HG03175 (cell line): ENCODE data around the gene ALPK3.

Source experiments
- ATAC-seq: cut with Tn5 transposase; IDR thresholded peaks from one replicate; pipeline ENCODE4 v1.9.1; 2021; ENCODE audit warnings: mild to moderate bottlenecking, moderate library complexity; ENCODE audit not compliant: unreplicated experiment

Gene ALPK3, protein sequence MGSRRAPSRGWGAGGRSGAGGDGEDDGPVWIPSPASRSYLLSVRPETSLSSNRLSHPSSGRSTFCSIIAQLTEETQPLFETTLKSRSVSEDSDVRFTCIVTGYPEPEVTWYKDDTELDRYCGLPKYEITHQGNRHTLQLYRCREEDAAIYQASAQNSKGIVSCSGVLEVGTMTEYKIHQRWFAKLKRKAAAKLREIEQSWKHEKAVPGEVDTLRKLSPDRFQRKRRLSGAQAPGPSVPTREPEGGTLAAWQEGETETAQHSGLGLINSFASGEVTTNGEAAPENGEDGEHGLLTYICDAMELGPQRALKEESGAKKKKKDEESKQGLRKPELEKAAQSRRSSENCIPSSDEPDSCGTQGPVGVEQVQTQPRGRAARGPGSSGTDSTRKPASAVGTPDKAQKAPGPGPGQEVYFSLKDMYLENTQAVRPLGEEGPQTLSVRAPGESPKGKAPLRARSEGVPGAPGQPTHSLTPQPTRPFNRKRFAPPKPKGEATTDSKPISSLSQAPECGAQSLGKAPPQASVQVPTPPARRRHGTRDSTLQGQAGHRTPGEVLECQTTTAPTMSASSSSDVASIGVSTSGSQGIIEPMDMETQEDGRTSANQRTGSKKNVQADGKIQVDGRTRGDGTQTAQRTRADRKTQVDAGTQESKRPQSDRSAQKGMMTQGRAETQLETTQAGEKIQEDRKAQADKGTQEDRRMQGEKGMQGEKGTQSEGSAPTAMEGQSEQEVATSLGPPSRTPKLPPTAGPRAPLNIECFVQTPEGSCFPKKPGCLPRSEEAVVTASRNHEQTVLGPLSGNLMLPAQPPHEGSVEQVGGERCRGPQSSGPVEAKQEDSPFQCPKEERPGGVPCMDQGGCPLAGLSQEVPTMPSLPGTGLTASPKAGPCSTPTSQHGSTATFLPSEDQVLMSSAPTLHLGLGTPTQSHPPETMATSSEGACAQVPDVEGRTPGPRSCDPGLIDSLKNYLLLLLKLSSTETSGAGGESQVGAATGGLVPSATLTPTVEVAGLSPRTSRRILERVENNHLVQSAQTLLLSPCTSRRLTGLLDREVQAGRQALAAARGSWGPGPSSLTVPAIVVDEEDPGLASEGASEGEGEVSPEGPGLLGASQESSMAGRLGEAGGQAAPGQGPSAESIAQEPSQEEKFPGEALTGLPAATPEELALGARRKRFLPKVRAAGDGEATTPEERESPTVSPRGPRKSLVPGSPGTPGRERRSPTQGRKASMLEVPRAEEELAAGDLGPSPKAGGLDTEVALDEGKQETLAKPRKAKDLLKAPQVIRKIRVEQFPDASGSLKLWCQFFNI (N-terminal part only)

DNA sequence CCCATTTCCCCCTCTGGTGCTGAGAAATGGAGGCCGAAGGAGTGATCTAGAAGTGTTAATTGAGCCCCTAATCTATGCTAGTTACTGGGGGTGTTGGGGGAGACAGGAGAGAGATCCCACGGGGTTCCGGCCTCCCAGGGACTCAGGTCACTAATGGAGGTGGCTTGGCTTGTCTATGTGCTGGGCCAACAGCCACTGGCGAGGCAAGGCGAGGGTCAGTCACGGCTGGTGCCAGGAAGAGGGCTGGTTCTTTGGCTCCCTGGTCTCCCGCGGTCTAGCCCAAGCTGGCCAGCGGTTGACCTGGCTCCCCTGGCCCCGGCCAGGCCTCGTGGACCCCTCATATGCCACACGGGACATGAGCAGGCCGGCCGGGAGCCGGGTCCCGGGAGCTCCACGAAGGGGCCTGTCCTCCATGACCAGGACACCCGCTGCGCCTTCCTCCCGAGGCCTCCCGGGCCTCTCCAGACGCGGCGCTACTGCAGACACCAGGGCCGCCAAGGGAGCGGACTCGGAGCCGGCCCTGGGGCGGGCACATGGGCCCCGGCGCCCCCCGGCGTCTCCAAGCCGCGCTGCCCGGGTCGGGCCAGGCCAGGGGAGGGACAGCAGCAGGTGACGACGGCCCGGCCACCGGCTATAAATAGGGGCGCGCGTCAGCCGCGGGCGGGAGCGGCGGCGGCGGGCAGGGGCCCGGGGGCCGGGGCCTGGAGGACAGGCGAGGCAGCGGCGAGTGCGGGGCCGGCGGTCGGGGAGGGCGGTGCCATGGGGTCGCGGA, at the start of gene ALPK3:
Gene ALPK3 (plus strand): TSS at position 663 of the 772 bp plus-strand sequence. CDS start 97 bp downstream, at position 760.
- ATAC-seq = no peak

DNA sequence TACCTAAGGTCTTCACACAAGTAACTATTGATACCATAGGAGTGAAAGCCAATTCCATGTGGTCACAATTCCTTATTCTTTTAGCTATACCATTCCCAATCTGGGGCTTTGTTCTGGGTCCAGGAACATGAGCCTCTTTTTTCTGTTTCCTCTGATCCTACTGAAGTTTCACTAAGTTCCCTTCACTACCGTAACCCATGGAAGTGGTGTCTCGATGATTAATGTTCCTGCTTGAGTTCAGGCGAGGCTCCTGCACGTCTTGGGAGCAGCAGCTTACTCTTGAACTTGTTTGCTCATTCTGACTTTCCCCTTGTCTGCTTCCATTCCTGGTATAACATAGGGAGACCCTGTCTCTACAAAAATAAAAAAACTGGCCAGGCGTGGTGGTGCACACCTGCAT, 45.1 kb upstream of the ALPK3 start:
- ATAC-seq = no peak

DNA sequence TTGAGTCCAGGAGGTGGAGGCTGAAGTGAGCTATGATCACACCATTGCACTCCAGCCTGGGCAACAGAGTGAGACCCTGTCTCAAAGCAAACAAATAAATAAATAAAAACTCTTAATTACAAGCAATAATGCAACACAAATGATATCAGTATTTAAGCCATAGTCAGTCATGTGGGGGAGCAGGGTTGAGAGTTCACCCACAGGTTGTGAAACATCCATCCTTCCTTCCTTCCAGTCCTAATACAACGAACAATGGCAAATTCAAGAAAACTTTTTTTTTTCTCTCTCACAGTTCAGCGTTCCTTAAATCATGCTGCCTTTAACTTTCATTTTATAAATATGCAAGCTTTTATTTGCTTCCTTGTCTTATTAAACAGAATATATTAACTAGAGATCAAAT, 44.7 kb upstream of the ALPK3 start:
- no peak for ATAC-seq

DNA sequence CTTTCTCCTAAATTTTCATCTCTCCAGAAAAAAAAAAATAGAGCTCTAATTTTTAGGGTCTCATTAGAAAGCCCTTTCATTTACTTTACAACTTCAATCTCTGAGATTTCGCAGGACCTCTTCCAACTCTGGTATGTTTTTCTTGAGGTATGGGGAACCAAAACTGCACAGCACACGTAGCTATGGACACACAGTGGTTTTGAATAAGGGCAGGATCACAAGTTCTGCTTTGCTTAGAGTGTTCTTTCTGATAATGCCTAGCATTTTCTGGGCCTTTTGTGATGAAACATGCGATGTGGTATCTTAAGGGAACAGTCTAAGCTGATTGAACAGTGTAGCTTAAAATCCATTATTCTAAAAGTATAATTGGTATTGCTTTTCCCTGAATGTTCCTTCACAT, 43.4 kb upstream of the ALPK3 start:
- ATAC-seq = no peak

DNA sequence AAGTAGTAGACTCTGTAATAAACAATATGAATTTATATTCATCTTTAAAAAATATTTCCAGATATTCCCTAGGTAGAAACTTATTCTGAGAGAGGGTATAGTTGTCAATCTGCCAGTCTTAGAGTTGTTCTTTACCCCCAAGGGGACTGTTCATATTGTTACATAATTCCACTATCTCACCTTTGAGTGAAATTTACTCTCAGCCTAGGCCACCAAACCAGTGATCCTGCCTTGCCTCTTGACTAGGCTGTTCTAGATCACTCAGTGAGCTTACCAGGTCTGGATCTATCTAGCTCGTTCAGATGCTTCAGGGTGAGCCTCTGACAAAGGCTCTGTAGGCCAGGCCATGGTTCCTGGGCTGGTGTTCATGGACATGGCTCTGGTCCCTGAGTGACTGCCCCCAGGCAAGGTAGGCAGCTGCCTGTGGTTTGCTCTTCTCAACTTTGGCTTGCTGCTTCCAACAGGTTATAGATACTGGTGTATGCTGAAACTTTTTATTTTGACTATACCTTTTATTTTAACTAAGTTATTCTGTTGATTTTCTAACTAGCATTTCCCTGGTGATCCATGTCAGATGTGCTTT, 41.2 kb upstream of the ALPK3 start:
- no peak for ATAC-seq

DNA sequence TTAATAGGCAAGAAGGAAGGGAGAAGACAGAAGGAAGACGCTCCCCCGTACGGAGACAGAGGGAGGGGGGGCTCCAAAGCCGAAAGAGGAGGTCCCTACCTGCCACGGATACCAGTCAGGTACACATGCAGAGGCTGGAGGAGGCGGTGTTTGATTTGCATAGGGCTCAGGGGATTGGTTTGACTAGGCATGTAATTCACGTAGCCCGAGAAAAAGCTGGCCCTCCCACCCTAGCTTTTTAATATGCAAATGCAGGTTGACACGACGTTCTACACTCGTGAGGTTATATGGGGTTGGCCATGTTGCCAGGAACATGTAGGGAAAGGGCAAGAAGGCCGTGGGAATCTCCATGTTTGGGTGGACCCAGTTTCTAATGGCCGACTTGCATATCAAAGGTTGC, 39.0 kb upstream of the ALPK3 start:
- no peak for ATAC-seq

DNA sequence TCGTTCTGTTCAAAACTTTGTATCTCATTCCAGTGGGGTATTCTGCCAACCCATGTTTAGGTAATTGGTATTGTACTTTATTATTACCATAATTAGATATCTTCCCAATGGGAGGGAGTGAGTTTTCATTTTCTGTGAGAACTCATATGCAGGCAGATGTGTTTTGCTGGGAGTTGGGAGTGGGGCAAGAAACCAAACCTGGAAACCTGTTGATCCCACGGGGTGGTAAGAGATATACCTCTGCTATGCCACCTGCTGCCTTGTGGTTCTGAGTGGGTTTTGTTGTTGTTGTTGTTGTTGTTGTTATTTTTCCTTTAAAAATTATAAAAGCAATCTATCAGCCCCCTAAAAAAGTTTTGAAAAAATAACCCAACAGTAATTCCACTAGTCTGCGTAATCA, 36.7 kb upstream of the ALPK3 start:
- ATAC-seq = no peak

DNA sequence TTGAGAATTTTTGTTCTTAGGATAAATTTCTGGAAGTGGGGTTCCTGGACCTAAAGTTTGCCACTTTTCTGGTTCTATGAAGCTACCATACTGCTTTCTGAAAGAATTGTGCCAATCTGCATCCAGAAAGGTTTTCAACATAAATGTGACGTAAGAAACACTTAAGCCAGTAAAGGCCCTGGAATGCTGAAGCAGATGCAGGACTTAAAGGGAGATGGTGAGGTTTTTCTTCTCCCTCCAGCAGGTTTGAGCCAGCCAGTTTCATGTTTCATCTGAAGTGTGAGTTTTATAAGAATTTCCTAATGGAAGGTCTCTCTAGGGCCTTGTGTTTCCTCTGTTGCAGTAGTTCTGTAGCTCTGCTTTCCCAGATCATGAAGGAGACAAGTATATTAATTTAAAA, 35.7 kb upstream of the ALPK3 start:
- no peak for ATAC-seq

DNA sequence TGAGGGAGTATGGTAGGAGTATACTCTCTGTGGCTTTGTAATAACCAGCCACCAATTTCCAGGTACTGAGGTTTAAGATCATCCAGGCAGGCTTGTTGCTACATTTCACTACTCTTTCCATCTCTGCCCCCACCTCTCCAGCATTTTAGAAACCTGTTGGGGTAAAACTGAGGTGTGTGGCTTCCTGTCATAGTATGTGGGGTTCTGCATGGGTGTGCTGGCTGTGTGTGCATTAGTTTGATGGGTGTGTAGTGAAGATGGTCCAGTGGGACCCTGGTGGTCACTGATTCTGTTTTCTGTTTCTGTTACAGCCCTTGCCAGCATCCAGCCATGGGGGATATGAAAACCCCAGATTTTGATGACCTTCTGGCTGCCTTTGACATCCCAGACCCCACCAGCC, 34.8 kb upstream of the ALPK3 start:
- no peak for ATAC-seq

DNA sequence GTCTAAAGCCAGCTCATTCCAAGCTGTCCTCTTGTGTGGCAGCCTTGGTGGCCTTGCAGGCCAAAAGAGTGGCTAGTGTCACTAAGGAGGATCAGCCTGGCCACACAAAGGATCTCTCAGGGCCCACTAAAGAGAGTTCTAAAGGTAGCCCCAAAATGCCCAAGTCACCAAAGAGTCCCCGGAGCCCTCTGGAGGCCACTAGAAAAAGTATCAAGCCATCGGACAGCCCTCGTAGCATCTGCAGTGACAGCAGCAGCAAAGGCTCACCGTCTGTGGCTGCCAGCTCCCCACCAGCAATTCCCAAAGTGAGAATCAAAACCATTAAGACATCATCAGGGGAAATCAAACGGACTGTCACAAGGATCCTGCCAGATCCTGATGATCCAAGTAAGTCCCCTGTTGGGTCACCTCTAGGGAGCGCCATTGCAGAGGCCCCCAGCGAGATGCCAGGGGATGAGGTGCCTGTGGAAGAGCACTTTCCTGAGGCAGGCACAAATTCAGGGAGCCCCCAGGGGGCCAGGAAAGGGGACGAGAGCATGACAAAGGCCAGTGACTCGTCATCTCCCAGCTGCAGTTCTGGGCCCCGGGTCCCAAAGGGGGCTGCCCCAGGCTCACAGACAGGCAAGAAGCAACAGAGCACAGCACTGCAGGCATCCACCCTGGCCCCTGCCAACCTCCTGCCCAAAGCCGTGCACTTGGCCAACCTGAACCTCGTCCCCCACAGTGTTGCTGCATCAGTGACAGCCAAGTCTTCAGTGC, 33.5 kb upstream of the ALPK3 start:
- ATAC-seq = no peak

DNA sequence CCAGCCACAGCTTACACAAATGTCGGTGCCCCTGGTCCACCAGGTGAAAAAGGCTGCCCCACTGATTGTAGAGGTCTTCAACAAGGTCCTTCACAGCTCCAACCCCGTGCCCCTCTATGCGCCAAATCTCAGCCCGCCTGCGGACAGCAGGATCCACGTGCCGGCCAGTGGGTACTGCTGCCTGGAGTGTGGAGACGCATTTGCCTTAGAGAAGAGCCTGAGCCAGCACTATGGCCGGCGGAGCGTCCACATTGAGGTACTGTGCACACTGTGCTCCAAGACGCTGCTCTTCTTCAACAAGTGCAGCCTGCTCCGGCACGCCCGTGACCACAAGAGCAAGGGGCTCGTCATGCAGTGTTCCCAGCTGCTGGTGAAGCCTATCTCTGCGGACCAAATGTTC, 32.9 kb upstream of the ALPK3 start:
- ATAC-seq = no peak

DNA sequence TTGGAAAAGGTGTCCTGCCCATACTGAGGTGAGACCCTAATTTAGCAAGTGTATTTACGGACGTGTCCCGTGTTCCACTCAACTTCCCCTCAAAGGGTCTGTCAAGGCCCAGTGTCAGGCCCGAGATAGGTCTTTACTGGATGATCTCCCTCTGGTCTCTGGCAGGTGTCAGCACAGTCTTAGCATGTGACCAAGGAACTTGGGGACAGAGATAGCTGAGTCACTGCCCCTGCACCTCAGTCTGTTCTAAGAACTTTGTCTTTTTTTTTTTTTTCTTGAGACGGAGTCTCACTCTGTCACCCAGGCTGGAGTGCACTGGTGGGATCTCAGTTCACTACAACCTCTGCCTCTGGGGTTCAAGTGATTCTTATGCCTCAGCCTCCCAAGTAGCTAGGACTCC, 32.1 kb upstream of the ALPK3 start:
- no peak for ATAC-seq

DNA sequence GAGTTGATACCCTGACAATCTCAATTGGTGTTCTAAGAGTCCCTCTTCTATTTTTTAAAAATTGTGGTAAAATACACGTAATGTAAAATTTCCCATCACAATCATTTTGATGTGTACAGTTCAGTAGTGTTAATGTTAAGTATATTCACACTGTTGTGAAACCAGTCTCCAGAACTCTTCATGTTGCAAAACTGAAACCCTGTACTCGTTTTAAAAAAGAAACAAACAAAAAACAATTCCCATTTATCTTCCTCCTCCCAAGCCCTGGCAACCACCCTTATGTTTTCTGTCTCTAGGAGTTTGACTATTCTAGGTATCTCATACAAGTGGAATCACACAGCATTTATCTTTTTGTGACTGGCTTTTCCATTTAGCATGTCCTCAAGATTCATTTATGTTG, 28.7 kb upstream of the ALPK3 start:
- ATAC-seq = no peak

DNA sequence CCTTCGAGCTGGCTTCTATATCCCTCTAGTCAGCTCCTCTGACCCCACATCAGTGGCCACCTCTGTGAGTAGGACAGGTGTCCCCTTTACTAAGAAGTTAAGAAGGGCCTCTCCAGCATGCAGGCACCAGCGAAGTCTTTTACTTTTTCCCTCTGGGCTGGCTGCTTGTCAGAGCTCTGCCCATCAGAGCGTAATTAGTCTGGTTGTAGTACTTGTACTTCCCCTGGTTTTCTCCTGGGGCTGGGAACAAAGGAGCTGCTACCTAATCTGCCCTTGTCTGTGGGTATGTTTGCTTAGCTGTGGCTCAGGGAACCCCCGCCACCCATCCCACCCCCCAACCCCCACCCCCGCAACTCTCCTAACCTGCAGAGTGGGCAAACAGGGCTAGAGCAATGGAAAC, 27.4 kb upstream of the ALPK3 start:
- ATAC-seq = no peak

DNA sequence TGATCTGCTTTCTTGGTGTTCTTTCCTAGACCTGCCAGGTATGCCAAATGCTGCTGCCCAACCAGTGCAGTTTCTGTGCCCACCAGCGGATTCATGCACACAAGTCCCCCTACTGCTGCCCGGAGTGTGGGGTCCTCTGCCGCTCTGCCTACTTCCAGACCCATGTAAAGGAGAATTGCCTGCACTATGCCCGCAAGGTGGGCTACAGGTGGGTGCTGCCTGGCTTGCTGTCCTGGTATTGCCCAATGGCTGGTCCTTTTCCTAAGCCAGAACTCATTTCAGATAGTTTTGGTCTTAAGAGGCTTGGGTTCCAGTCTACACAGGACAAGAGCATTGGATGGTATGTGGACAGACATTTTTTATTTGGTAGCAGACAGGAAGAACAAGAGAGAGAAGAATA, 26.5 kb upstream of the ALPK3 start:
- no peak for ATAC-seq

DNA sequence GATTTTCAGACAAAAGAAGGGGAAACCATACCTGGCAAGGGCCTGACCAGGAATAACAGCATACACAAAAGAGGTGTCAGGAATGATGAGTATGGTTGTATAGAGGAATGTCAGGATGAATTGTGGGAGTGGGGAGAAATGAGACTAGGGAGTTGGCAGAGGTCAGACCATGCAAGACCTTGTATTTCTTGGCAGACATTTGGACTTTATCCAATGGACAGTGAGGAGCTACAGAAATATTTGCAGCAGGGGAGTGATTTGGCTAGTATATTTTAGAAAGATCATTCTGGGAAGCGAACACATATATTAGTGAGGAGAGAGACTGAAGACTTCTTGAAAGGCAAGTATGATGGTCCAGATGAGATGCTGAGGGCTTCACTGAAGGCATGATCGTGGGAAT, 25.4 kb upstream of the ALPK3 start:
- no peak for ATAC-seq

DNA sequence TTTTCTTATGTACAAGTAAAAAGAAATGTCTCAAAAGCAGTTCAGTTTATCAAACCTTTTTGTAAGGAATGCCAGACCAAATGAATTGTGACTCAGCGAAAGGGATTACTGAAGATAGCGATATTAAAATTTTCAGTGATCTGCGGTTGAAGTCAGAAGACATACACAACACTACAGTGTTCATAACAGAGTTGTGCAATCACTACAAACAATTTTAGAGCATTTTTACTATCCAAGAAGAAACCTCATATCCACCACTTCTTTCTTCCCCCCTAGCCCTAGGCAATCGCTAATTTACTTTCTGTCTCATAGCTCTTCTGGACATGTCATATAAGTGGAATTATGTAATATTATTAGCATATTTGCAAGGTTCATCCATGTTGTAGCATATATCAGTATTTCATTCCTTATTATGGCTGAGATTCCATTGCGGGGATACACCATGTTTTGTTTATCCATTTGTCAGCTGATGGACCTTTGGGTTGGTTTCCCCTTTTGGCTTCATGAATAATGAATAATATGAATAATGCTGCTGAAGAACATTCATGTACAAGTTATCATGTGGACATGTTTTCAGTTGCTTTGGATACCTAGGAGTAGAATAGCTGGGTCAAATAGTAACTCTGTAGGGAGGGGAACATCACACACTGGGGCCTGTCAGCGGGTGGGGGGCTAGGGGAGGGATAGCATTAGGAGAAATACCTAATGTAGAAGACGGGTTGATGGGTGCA, 23.6 kb upstream of the ALPK3 start:
- no peak for ATAC-seq

DNA sequence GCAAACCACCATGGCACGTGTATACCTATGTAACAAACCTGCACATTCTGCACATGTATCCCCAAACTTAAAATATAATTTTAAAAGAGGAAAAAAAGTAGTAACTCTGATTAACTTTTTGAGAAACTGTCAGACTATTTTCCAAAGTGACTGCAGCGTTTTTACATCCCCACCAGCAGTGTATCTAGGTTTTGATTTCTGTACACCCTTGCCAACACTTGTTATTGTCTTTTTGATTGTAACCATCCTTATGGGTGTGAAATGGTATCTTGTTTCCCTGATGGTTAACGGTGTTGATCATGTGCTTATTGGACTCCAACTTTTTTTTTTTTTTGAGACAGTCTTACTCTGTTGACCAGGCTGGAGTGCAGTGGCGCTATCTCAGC, 23.0 kb upstream of the ALPK3 start:
- no peak for ATAC-seq

DNA sequence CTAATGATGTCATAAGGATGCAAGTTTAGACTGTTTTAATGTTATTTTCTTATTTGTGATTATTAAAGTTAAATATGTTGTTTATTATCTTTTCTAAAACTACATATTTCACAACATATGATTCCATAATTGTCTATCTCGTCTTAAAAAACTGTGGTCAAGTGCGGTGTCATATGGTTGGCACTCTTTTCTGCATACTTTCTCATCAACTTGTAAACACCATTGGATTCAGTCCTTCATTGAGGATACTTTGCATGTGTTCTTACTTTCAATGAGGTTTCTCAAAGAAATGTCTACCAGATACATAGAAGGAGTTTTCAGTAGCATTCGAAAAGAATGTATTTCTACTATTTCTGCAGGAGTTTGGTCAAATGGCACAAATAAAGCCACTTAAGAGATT, 22.0 kb upstream of the ALPK3 start:
- no peak for ATAC-seq
